RPMI7951 (cell line): ENCODE results near the gene LCORL. TPM values are rescaled to one million over a fixed set of nuclear protein-coding genes. Genes with fewer than 3 reads are reported as not detected.
"Not testable (repeated sequence)": the region's sequence is repeated elsewhere in the genome, so short reads cannot be mapped to it uniquely, and the experiment has no call there.

Source experiments
- DNase-seq: peaks from one replicate; pipeline ENCODE4 v3.0.0-alpha.2; 2012; ENCODE audit warnings: low read depth
- total RNA-seq: library from RNA; depleted of rRNA; stranded (reverse); fragments of >200 nt; shearing (Covaris generic); gene quantifications from 2 replicates; pipeline ENCODE4 v1.2.3, GENCODE V29; 2014

Gene LCORL
- total RNA-seq, 1 experiment from 2014 or later = 26.9 TPM

DNA sequence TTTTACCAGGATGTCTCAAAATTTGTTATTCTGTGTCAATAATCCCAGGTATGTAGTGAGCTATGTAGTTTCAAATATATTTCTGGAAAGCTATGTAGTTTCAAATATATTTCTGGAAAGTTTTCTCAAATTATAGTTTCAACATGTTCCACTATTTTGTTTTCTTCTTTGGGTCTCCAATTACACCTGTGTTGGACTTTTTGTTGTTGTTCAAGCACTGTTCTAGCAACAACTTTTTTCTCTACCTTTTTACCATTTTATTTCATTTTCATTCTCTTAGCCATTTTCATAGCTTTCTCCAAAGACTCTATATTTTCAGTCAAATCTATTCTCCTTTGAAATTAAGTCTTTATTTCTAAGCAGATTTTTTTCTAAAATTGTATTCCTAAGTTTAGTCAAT, 88.4 kb downstream of the LCORL start:
- no peak for DNase-seq

DNA sequence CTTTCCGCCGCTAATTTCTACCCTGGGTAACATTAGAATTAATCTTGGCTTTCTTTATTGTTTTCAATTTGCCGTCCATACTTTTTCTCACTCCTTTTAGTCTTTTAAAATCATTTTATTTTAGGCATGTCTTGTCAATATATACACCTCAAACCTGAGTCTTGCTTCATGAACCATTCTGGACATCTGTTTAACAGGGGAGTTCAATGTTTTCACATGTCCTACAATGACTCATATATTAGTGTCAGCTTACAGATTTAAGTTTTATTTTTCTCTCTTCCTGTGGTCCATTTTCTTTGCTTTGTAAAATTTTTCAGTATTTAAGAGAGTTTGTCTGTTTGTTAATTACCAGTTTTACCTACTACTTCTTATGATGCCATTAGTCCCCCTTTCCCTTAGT, 89.5 kb downstream of the LCORL start:
- no peak for DNase-seq

DNA sequence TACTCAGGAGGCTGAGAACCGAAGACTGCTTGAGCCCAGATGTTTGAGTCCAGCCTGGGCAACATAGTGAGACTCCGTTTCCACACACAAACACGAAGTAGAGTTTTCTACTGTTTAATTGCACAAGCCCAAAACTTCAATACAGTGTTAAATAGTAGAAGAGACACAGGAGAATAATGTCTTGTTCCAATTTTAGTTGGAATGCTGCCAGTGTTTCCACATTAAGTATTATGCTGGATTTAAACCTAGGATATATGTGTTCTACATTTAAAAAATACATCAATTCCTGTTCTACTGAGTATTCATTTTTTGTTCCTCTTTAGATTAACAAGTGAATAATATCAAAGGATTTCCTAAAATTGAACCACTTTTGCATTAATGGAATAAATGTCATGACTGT, 91.3 kb downstream of the LCORL start:
- DNase-seq = no peak

DNA sequence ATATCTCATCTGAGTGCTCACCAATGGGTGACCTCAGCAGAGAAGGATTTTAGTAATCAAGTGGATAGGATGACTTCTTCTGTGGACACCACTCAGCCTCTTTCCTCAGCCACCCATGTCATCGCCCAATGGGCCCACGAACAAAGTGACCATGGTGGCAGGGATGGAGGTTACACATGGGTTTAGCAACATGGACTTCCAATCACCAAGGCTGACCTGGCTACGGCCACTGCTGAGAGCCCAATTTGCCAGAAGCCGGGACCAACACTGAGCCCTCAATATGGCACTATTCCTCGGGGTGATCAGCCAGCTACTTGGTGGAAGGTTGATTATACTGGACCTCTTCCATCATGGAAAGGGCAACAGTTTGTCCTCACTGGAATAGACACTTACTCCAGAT, 97.4 kb downstream of the LCORL start:
- no peak for DNase-seq

DNA sequence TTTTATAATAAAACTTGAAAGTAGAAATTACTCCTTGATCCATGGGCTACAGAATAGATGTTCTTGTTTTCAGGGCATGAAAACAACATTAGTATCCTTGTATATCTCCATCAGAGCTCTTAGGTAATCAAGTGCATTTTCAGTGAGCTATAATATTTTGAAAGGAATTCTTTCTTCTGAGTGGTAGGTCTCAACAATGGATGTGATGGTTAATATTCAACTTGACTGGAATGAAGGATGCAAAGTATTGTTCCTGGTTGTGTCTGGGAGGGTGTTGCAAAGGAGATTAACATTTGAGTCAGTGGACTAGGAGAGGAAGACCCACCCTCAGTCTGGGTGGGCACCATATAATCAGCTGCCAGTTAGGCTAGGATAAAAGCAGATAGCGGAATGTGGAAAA, 100.1 kb downstream of the LCORL start:
- DNase-seq = no peak

DNA sequence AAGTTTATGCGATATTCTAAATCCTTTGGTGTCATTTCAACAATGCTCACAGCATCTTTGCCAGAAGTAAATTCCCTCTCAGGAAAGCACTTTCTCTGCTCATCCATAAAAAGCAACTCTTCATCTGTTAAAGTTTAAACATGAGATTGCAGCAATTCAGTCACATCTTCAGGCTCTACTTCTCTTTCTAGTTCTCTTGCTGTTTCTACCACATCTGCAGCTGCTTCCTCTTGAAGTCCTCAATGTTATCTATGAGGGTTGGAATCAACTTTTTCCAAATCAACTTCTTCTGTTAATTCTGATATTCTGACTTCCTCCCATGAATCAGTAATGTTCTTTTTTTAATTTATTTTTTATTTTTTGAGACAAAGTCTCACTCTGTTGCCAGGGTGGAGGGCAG, 100.9 kb downstream of the LCORL start:
- no peak for DNase-seq

DNA sequence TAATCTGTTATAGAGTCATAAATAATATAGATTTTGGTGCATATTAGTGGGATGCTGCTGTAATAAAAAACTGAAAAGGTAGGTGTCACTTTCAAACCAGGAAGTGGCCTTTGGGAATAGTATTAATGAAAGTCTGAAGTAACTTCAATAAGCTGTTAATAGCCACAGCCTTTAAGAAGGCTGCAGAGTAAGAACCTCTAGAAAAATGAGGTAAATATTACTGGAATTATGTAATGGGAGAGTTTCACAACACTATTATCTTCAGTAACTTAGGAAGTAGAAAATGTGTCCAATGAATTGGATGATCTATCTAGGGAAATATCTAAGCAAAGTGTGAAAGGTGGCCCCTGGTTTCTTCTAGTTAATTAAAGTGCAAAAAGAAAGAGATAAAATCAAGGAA, 106.1 kb downstream of the LCORL start:
- no peak for DNase-seq

DNA sequence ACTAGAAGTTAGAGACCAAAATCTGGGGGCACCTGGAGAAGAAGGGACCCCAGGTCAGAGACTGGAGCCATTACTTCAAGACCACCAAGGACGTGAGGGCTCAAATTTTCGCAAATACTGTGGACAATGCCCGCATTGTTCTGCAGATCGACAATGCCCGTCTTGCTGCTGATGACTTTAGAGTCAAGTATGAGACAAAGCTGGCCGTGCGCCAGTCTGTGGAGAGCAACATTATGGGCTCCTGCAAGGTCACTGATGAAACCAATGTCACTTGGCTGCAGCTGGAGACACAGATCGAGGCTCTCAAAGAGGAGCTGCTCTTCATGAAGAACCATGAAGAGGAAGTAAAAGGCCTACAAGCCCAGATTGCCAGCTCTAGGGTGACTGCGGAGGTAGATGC, 109.5 kb downstream of the LCORL start:
- no peak for DNase-seq

DNA sequence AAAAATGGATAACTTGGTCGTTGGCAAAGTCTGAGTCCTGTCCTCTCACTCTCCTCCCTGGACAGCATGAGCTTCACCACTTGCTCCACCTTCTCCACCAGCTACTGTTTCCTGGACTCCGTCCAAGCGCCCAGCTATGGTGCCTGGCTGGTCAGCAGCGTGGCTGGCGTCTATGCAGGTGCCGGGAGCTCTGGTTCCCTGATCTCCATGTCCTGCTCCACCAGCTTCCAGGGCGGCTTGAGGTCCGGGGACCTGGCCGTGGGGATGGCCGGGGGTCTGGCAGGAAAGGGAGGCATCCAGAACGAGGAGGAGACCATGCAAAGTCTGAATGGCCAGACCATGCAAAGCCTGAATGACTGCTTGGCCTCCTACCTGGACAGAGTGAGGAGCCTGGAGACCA, 109.9 kb downstream of the LCORL start:
- no peak for DNase-seq

DNA sequence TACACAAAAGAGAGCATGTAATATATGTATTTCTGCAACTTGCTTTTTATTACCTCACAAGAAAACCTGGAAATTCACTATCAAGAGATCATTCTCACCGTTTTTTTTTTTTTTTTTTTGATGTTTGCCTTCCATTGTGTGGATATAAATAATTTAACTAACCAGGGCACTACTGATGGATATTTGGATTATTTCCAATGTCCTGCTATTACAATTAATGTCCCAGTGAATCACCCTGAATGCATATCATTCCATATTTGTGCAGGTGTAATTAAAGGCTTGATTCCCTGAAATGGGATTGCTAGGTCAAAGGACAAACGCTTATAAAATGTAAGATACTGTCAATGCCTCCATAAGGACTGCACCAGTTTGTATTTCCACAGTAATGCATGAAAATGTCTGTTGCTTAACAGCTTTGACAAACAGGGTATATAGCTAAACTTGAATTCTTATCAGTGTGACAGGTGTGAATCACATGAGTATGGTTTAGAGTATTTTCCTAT, 123.0 kb downstream of the LCORL start:
- no peak for DNase-seq

DNA sequence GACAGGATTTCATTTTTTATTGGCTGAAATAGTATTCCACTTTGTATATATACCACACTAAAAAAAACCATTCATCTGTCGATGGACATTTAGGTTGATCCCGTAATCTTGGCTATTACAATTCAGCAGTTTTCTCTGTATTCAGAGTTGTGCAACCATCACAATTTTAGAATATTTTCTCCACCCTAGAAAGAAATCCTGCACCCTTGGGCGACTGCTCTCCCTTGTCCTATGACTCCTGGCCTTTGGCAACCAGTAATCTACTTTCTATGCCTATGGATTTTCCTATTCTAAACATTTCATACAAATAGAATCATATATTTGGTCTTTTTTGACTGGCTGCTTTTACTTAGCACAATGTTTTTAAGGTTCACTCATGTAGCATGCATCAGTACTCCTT, 126.1 kb downstream of the LCORL start:
- no peak for DNase-seq

DNA sequence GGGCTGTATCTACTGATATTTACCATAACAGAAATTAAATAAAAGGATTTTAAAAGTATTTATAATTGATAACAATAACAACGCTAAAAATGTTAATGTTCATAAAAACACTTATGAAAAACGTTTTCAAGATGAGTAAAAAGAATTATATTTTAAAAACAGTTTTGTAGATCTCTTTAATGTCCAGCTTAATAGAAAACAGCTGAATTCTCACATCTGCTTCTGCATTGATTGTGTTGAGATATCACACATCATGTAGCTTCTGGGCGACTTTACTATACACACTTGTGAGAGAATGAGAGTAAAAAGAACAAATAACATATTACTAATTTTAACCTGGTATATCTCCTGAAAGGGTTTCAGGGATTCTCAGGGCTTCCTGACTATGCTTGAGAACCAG, 127.1 kb downstream of the LCORL start:
- DNase-seq = no peak

DNA sequence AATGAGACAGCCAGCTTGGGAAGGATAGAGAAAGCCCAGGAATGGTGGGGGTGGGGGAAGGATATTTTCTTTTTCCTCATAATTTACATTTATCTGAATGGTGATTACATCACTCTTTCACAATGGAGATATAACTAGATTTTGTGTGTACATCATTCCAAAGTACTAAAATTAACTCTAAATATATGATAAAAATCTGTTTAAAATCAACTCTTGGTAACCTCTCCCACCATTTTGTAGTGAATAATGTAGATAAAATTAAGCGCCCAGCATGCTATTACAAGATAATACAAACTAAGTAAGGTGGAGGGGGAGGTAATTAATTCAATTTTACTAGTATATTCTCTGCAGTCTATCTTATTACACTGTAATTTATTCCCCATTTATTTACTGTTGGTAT, 131.9 kb downstream of the LCORL start:
- DNase-seq = no peak

DNA sequence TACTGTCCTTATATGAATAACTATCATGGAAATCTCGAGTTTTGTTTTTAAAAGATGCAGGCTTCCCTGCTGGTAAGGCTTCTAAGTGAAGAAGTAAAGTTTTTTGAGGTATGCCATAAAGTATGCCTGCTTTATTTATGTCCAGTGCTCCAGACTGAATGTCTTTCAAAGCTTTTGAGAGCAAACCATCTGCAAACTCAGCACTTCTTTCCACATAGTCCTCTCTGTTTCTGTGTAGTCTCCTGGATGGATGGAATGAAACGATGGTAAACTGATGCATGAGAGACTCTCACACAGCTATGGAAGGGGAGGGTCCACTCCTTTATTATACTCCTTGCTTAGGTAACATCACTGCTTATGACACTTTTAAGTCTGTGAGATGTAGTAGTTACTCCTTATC, 137.0 kb downstream of the LCORL start:
- no peak for DNase-seq

DNA sequence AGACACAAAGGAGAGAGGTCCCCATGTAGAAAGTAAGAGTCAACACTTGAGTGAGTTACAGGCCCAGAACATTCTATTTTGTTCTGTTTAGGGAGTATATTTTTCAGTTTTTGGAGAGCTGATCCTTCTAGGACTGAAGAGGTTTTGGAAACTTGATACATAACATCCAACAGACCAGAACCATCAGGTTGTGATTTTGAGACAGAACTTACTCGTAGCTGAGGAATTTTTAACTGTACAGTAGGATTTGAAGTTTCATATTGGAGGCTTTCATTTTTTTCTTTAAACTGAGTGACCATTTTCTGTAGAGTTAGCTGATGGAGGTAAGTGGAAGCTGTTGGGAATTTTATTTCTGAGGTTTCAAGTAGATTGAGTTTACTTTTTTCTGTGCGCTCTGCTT, 137.5 kb downstream of the LCORL start:
- DNase-seq = no peak

DNA sequence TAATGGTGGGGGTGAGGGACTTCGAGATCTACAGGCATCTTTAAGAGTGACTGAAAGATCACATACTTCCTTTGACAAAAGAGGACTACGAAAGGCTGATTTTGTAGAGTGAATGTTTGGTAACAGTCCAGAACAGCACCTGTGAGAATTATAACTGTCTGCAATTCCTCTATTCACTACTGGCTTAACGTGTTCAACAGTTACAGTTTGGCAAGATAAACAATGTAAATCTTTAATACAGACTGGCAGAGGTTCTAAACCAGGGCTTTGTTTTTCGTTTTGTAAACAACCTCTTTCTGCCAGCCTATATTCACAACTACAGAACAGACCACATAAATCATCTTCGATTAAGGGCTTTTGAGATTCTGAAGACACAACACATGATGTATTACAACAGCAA, 143.9 kb downstream of the LCORL start:
- DNase-seq = no peak

DNA sequence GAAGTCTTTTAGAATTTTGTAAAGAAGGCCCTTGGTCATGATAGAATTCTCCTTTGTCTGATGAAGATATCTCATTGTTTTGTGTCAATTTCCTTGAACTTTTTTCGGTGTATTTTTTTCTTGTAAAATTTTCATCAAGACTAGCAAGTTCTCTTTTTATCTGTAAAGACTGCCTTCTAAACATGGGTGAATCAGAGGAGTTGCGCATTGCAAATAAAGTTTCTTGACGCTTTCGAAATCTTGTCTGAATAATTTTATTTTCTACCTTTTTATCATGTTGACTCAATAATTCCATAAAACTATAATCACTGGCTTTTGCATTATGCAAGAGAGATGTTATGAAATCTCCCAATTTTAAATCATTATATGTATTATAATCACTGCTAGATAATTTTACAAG, 144.6 kb downstream of the LCORL start:
- DNase-seq = no peak

DNA sequence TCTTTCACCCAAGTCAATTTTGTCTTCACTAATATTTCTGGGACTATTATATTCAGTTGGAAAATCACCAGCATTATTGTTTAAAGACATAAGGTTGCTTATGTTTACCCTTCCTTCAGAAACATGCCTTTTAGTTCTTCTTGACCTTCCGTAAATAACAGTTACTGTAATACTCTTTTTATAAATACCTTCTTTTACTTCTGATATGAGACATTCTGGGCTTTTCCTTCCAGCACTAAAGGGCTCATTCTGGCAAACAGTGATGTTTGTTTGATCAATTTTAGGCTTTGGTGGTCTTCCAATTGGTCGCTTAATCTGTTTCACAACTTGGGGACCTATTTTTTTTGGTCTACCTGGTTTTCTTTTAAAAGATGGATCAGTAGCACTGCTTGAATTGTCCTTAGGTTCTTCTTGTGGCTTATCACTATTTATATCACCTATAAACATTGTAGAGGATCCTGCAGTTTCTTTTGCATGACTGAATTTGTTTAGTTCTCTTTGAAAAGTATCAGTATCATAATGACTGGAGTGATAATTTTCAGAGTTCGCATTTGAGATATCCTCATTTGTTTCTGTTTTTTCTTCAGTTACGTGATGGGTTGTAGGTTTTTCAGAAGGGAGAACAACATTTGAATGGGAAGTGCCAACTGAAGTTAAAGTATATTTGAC, 146.0 kb downstream of the LCORL start:
- DNase-seq = no peak

DNA sequence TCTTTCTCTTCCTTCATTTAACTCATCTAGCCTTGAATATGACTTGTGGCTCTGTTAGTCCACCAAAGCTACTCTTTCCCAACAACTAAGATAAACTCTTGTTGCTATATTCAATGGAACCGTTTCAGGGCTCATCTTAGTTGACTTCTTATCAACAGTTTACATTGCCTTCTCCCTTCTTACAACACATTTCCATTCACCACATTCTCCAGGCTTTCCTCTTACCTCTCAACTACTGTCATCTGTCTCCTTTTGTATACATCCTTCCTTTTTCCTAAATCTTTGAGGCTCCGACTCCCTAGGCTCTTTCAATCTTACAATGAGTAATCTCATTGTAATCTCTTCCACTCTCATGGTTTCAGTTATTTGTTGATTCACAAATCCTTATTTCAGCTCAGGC, 152.2 kb downstream of the LCORL start:
- no peak for DNase-seq

DNA sequence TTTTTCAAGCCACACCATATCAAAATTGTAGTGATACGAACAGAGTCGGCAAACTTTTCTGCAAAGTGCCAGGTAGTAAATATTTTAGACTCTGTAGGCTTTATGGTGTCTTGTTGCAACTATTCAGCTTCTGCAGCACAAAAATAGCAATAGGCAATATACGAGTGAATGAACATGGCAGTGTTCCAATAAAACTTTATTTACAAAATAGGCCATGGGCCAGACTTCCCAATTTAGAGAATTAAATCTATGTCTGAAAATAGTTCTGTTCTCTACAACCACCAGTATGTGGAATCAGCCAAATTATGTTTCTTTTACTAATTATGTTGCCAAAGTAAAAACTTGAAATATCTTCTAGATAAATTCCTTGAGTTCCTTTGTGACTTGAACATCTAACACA, 154.3 kb downstream of the LCORL start:
- DNase-seq = no peak

DNA sequence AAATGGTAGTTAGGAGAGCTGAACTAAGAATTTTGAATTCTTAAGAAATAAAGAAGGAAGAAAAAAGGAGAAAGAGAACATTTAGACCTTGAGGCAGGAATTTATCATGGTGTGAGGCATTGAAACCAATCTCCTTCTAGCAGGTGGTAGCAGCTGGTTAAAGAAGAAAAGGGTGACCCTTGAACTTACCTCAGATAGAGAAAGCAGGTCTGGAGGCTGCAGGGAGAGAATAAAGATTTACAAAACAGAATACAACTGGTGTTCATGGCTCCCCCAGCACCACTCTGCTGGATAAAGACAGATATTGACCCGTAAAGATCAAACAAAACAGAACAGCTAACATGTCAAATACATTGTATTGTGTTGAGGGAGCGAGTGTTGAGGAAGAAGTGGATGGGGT, 154.7 kb downstream of the LCORL start:
- no peak for DNase-seq

DNA sequence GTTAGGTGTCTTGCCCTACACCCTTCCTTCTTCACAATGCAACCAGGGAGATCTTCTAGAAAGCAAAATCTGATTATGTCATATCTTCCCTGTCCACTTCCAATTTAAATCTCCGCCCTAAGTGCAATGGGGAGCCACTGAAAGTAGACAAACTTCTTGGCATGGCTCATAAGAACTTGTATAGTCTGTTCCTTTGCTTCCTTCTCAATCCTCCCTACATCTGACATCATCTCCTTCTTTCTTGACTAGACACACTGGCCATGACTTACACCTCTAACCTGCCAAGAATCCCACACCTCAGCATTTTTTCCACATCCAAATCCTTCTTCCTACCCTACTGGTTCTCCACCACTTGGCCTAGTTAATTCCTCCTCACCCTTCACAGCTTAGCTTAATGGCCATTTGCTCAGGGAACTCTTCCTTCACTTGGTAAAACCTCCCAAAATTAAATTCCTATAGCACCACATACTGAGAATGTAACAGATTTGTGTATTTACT, 155.6 kb downstream of the LCORL start:
- no peak for DNase-seq

DNA sequence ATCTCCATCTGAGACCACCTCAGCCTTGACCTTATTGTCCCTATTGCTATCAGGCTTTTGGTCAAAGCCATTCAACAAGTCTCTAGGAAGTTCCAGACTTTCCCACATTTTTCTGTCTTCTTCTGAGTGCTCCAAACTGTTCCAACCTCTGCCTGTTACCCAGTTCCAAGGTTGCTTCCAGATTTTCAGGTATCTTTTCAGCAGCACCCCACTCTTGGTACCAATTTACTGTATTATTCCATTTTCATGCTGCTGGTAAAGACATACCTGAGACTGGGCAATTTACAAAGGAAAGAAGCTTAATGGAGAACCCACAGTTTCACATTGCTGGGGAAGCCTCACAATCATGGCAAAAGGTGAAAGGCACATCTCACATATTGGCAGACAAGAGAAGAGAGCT, 159.6 kb downstream of the LCORL start:
- not testable (repeated sequence) for DNase-seq

DNA sequence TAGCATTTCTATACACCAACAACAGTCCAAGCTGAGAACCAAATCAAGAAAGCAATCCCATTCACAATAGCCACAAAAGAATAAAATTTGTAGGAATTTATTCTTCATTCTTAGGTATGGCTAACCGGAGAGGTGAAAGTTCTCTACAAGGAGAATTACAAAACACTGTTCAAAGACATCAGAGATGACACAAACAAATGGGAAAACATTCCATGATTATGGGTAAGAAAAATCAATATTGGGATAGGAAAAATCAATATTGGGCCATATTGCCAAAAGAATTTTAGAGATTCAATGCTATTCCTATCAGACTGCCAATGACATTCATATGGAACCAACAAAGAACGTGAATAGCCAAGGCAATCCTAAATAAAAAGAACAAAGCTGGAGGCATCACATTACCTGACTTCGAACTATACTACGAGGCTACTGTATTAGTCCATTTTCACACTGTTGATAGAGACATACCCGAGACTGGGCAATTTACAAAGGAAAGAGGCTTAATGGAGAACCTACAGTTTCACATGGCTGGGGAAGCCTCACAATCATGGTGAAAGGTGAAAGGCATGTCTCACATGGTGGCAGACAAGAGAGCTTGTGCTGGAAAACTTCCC, 161.7 kb downstream of the LCORL start:
- DNase-seq = no peak
